Tibial nerve (tissue), 4 donors: ENCODE measurements around the gene ITGA2. TPM values are rescaled to one million over a fixed set of nuclear protein-coding genes. Genes with fewer than 3 reads are reported as not detected.

ENCODE experiments used
- DNase-seq, 2 donors: peaks; one replicate each; pipeline ENCODE4 v3.0.0-alpha.2; 2019; ENCODE audit warnings: low spot score in 2 of 2
- H3K27ac ChIP-seq, 4 donors: fragments of 200-600 bp; sonication (generic) in 3 of 4; one replicate each; pipeline ENCODE4 v1.5.1; 2017 to 2019; ENCODE audit warnings: mild to moderate bottlenecking in 1 of 4
- H3K27me3 ChIP-seq, 2 donors: fragments of 200-600 bp; sonication (generic) in 1 of 2; one replicate each; pipeline versions ENCODE4 v1.5.1 to v1.6.0; 2017 to 2019
- H3K36me3 ChIP-seq, 3 donors: fragments of 200-600 bp; sonication (generic); one replicate each; pipeline ENCODE4 v1.5.1; 2018 to 2019
- H3K4me1 ChIP-seq, 4 donors: fragments of 200-600 bp; sonication (generic) in 3 of 4; one replicate each; pipeline ENCODE4 v1.5.1; 2017 to 2019
- H3K4me3 ChIP-seq, 4 donors: fragments of 200-600 bp; sonication (generic) in 3 of 4; one replicate each; pipeline ENCODE4 v1.5.1; 2017 to 2019; ENCODE audit warnings: mild to moderate bottlenecking in 1 of 4, moderate library complexity in 1 of 4
- H3K9me3 ChIP-seq, 4 donors: fragments of 200-600 bp; sonication (generic) in 3 of 4; one replicate each; pipeline ENCODE4 v1.5.1; 2017 to 2019
- EP300 ChIP-seq, 2 donors: sonication (generic); formaldehyde crosslinking; IDR thresholded peaks; one replicate each; pipeline ENCODE4 v1.6.1; 2017; ENCODE audit warnings: antibody characterized with exemption in 2 of 2, mild to moderate bottlenecking in 1 of 2
- POLR2A ChIP-seq, 2 donors: fragments of 450-650 bp; IDR thresholded peaks; one replicate each; pipeline ENCODE4 v1.6.1; 2017; ENCODE audit warnings: antibody characterized with exemption in 2 of 2, mild to moderate bottlenecking in 2 of 2, moderate library complexity in 2 of 2
- WGBS, 2 donors: methylation state at CpG; one replicate each; pipeline ENCODE4 v1.1.5; 2018; 5-methylcytosine and 5-hydroxymethylcytosine counted together
- total RNA-seq, 4 donors: library from RNA; depleted of rRNA; stranded (reverse); fragments of >200 nt; gene quantifications; one replicate each; pipeline ENCODE4 v1.1.0, GENCODE V29; 2016
- TF ChIP-seq, protein P1 (sequence below), 5 experiments: fragments of 200-600 bp in 3 of 5; fragments of 450-650 bp in 2 of 5; sonication (generic) in 3 of 5; IDR thresholded peaks; one replicate each; pipeline ENCODE4 v1.5.1; 2016 to 2019; ENCODE audit warnings: antibody characterized with exemption in 5 of 5, mild to moderate bottlenecking in 3 of 5, moderate library complexity in 2 of 5

ITGA2 gene
- total RNA-seq, 4 donors from 2014 or later = 3.7 to 6.1 (median 5.4) TPM

GRCh38 chr5:53130266-53130665, 141.1 kb downstream of the ITGA2 start:
- Histone ChIP-seq H3K36me3 (no peaks in the 10 kb centered on the region), H3K4me3 (no peak overlapping the region), H3K4me1 (no peaks in the 10 kb centered on the region), H3K27me3 (no peaks in the 10 kb centered on the region), H3K9me3 (no peaks in the 10 kb centered on the region), H3K27ac (no peak overlapping the region)
- TF ChIP-seq EP300 (IDR thresholded peaks at IDR 0.05) (no peak), POLR2A (IDR thresholded peaks at IDR 0.05) (no peak)
- TF ChIP-seq, protein P1, sequence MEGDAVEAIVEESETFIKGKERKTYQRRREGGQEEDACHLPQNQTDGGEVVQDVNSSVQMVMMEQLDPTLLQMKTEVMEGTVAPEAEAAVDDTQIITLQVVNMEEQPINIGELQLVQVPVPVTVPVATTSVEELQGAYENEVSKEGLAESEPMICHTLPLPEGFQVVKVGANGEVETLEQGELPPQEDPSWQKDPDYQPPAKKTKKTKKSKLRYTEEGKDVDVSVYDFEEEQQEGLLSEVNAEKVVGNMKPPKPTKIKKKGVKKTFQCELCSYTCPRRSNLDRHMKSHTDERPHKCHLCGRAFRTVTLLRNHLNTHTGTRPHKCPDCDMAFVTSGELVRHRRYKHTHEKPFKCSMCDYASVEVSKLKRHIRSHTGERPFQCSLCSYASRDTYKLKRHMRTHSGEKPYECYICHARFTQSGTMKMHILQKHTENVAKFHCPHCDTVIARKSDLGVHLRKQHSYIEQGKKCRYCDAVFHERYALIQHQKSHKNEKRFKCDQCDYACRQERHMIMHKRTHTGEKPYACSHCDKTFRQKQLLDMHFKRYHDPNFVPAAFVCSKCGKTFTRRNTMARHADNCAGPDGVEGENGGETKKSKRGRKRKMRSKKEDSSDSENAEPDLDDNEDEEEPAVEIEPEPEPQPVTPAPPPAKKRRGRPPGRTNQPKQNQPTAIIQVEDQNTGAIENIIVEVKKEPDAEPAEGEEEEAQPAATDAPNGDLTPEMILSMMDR (IDR thresholded peaks at IDR 0.05) = no peak
- WGBS, 2 donors = 20 to 21% methylated on average over 2 of the region's 2 CpGs
- no peak for DNase-seq

DNA sequence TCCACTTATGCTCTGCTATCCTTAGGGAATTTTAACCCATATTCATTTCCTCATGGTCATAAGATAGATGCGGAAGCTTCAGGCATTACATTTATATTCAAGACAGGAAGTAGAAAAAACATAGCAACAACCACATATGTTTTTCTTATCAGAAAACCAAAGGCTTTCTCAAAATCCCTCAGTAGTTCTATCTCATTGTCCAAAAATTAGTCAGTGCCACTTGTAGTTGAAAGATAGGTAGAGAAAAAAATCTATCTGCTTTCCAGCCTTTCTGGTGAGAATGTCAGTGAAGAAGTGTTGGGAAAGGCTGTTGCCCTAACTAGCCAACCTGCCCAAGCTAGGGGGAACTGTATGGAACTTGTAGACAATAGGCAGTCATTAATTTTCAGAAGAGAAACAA, 143.9 kb downstream of the ITGA2 start:
- Histone ChIP-seq H3K9me3 (no peaks in the 10 kb centered on the region), H3K27me3 (no peaks in the 10 kb centered on the region), H3K36me3 (no peaks in the 10 kb centered on the region), H3K27ac (no peak overlapping the region), H3K4me1 (no peaks in the 10 kb centered on the region), H3K4me3 (no peak overlapping the region)
- WGBS, 2 donors = 89 to 94% methylated on average over 1 of the region's 1 CpG
- no peak for TF ChIP-seq POLR2A (IDR thresholded peaks at IDR 0.05)
- DNase-seq = no peak

Other genes with a start within 250 kb of the ITGA2 start
- gene ITGA1, start 201.4 kb upstream of the ITGA2 start, total RNA-seq = 10 to 100 TPM; 26.8 to 62.5 (median 27.7) TPM
- gene PELO, start 201.4 kb upstream of the ITGA2 start, total RNA-seq = 10 to 100 TPM in 3 of 4 donors, 1 to 10 TPM in 1; 8.4 to 17.8 (median 16.6) TPM
- 10 to 100 TPM; 37.8 to 47.6 (median 42.6) TPM for gene MOCS2, start 120.4 kb downstream of the ITGA2 start, total RNA-seq